ENCODE data around the gene HTRA3.
"Not testable (repeated sequence)": the region's sequence is repeated elsewhere in the genome, so short reads cannot be mapped to it uniquely, and the experiment has no call there.

The HTRA3 gene

DNA sequence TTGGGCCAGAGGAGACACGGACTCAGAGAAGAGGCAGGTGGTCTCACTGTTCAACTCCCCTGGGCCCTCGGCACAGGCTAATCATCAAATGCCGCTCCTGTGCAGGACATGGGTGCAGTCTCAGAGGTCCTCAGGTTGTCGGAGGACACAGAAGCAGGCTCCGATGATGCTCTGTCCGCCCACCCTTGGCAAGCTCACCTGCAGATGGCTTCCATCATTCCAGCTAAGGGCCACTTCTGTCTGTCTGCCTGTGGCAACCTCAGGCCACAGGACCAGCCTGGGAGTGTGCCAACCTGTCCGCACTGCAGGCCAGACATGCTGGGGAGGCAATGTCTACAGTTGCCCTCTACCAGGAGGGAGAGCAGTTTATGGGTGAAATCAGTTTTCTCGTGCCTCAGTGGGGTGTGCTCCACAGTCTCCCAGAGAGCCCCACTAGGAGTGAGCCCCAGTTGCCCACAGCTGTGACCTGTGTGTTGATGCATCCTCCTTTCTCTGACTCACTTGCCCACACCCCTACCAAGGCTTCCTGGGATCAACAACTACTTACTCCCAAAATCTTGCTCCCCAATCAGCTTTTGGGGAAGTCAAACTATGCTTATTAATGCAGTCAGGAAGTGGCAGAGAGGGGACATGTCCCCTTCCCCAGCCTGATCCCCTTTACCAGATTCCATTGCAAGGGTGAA is 55.9 kb downstream of the HTRA3 start:
- DNase-seq (ENCODE audit: low spot score), result no peak

DNA sequence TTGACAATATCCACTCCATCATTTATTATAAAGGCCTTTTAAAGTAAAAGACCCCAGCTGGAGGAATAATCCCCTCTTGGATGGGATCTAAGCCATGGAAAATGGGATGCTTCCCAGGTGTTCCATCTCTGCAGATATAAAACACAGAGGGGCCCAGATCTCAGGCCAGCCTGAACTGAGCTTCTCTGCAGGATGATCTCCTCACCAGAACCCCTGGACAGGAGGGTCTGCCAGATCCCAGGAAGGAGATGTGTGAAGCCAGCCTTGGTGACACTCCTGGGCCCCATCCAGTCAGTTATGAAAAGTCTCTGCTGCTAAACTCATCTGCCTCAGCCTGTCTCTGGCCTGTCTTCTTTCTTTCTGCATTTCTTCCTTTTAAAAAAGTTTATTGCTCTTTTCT is 56.7 kb downstream of the HTRA3 start:
- DNase-seq (ENCODE audit: low spot score), result no peak

DNA sequence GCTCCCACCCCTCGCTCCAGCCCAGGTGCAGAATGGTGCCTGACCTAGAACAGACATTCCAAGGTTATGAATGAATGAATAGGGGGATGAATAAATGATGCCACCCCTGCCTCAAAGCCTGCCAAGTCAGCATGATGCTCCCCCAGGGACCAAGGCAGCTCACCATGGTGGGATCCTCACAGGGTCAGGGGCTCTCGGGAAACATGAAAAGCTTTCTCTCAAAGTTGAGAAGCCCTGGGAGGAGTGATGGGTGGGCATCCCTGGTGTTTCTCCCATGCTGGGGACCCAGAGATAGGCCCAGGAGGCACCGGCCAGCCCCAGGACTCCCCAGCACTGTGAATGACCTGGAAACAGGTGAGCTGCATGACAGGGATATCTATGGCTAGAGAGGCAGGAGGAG is 58.9 kb downstream of the HTRA3 start:
- DNase-seq (ENCODE audit: low spot score), result no peak

DNA sequence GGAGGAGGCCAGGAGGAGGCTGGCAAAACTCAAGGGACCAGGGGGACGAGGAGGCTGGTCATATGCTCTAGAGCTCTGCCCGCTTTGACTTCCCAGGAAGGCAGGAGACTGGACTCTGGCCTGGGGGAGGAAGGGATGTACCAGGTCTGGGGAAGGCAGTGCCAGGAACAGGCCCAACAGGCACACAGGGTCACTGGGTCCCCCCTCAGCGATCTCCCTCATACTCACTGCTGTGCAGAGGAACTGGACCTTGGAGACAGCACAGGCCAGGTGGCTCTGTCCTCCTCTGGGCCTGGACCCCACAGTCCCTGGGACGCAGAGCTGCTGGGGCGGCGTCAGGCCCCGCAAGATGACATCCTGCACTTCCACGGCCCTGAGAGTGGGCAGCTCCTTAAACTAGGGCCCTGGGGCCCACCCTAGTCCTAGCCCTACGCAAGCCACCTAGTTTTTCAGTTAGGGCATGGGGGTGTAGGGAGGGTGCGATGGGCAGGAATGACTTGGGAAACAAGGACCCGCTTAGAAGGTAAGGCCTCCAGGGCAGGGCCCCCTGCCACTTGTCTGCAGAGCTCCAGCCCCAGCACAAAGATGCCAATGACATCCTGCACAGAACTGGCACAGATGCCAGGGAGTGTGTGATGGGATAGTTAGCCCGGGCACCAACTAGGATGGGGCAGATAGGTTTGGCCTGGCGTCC is 59.5 kb downstream of the HTRA3 start:
- no peak for DNase-seq (ENCODE audit: low spot score)

DNA sequence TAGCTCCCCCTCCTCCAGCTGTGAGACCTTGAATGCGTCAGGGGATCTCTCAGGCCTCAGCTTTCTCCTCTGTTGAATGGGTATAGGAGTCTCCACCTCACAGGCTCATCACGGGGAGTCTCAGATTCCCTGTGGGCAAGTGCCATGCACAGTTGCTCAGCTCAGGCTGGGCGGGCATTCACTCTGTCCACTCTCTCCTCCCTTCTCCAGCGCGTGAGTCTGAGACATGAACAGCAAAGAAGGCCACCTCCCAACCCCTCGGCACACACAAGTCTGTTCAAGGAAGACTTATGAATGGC is 60.0 kb downstream of the HTRA3 start:
- DNase-seq (ENCODE audit: low spot score), result no peak

DNA sequence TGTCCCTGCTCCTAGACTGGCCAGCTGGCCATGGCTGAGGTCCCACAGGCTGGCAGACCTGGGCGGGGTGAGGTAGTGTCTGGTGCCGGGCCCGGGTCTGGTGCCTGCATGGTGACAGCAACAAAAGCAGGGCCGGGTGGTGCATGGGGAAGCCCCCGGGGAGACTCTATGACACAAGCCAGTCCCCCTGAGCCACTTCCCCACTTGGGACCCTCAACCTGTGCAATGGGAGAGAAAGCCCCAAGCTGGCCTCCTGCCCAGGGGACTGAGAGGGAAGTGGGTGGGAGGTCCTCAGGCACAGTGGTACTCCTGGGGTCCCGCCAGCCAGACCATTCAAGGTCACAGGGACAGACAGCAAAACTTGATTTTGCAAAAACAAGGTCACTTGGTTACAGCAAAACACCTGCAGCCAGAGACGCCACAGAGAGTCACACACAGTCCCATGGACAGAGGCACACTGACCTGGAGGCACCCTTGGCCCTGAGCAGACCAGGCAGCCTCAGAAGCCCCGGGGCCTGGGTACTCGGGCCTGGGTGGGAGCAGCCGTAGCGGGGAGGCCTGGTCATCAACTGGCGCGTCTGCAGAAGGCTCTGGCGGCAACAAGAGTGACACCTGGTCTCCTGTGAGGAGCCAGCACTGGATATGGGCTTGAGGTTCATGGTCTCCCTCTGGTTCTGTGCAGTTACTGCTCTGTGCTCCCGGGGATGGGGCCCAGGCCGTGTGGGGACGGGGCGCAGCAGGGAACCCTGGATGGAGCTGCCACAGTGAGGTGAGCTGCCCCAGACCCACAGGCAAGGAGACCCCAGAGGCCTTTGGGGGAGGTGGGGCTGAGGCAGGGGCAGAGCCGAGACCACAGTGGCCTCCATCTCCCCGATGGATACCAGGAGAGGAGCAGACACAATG is 60.6 kb downstream of the HTRA3 start:
- DNase-seq (ENCODE audit: low spot score), result no peak

DNA sequence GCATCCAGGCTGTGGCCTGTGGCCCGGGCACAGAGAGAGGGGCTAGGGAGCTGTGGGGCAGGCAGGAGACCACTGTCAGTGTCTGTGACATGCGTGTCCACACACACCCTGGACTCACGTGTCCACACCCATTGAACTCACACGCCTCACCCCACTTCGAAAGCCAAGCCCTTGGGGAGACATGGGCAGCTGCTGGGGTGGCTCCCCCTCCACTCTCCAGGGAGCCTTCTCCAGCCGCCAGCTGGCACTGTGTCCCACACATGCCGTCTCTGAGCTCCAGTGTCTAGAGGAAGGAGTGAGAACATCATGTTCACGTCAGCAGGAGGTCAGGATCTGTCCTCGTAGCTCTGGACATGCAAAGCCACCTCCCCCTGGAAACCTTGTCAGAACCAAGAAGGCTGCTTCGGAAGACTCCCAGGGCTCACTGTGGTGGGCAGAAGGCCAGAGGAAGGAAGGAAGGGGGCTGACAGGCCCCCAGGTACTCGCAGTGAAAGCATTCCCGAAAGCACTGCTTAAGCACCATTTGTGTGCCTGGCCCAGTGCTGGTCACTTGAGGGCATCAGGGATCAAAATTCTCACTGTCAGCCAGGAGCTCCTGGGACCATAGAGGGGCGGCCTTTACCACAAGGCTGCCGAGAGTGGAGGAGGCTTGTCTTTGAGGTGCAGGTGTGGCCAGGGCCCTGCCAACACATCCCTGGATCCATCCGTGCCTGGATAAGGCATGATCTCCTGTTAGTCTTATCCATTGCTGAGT is 61.4 kb downstream of the HTRA3 start:
- DNase-seq (ENCODE audit: low spot score), result no peak

DNA sequence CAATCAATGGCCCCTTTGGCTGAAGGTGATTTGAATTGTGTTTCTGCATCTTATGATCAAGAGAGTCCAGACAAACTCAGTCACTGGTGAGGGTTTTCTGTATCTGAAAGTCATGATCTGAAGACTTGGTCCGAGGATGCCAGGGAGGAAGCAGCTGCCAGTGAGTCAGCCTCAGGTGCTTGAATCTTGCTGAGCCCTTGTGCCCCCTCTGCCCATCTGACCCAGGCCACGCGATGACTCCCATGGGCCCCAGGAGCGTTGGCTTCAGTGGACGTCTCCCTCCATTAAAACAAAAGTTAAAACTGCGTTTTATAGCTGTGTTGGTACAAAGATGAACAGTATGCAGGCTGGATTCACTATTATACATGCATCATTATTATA is 62.0 kb downstream of the HTRA3 start:
- no peak for DNase-seq (ENCODE audit: low spot score)

DNA sequence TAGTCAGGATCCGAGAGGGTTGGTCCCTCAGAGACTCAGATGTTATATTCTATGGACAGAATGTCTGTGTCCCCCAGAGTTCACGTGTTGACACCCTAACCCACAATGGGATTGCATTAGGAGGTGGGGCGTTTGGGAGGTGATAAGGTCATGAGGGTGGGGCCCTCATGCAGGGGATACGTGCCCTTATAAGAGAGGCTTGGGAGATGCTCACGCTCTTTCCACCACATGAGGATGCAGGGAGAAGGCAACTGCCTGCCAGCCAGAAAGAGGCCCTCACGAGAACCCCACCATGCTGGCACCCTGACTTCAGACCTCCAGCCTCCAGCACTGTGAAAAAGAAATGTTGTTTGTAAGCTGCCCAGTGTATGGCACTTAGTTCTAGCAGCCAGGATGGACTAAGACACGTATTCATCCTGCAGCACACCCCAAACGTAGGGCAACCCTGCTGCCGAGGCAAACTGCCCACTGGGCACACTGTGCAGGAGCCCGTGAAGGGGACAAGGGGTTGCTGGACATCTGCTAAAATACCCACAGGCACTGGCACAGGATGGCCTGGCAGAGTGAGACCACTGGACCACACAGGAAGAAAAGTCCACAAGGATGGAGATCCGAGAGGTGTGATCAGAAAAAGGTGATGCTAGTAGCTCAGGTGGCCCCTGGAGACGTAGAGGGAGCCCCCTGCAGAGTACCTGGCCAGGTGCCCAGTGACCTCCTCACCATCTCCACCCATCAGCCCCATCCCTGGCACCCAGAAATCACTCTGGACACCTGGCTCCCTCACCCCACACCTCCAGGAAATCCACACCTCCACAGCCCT is 62.7 kb downstream of the HTRA3 start:
- no peak for DNase-seq (ENCODE audit: low spot score)

DNA sequence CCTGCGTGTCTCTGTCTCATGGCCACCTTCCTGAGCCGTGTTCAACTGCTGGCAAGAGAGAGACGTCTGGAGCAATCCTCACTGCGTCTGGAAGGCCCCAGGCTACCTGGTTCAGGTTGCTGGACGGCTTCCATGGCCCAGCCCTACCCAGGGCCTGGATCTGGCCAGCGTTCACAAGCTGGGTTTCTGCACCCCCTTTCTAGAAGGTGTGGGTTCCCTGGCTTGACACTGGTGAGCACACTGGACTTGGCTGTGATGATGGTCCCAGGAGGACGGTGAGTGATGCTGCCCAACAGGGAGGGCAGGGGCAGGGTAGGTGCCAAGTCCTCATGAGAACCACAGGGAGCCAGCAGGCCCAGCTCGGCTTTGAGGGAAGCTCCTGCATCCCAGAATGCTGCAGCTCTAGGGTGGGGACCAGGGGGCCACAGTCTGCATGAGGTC is 63.4 kb downstream of the HTRA3 start:
- no peak for DNase-seq (ENCODE audit: low spot score)

DNA sequence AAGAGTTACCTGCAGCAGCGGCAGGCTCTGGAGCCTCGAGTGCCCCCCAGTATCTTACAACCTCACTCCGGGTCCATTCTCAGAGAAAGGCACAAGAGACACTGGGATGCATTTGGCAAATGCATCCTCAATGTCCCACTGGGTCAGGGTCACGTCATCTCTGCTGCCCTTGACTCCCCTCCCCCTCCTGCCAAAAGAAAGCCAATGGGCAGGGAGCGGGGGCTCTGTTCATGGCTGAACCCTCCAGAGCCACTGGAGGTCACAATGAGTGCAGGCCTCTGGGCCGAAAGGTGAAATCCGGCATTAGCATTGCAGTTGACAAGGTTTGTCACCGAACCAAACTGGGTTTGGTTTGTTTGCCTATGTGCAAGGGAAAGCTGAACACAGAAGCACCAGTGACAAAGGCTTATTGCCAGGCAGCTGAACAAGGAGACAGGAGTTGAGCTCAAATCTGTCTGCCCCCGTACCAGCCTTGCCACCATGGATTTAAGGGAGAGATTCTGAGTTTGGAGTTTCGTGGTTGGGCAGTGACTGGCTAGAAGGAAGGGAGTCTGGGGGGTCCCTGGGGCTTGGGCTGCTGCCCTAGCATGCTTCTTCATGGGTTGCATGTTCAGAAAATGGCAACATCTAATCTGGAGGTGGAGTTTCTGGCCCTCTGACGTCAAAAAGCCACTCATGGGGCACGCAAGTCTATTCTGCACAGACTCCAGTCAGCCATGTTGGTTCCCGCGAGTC is 64.3 kb downstream of the HTRA3 start:
- DNase-seq (ENCODE audit: low spot score), result no peak

DNA sequence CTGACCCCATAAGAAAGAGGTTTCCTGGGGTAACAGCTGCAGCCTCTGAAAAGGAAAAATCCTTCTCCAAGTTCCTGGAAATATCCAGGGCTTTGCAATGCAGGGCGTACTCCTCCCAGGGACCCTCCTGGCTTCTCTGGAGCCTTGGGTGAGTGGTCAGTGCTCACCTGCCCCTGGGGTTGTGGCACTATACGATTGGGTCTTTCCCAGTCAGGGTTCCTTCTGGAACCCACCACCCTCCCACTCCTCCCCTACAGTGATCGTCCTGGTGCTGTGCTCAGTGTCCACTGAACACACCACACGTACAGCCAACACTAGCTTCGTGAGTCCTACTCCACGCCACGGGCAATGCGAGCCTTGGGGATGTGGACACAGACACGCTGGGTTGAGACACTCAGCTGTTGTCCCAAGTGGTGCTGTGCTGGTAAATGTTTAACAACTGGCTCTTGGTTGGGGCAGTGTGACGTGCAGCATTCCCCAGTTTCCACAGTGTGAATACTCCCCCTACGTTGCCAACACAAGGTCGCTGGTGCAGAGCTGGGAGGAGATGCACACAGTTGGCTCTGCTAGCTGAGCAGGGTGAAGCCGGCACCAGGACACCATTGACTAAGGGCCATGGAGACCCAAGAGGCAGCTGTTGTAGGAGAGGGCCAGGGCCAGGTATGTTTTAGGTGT is 65.4 kb downstream of the HTRA3 start:
- no peak for DNase-seq (ENCODE audit: low spot score)

DNA sequence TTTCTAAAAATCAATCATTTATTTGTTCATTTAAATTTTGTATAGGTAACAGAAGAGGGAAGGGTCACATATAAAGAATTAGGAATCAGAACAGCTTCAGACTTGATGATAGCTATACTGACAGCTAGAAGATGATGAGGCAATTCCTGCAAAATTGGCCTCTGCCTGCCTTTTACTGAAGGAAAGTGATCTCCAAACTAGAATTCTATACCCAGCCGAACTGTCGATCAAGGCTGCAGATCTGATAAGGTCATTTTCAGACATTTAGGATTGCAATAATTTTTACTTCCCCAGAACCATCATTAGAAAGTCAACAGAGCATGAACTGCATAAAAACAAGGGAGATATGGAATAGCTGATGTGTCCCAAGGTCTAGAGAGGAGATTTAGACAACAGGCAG is 66.3 kb downstream of the HTRA3 start:
- no peak for DNase-seq (ENCODE audit: low spot score)

DNA sequence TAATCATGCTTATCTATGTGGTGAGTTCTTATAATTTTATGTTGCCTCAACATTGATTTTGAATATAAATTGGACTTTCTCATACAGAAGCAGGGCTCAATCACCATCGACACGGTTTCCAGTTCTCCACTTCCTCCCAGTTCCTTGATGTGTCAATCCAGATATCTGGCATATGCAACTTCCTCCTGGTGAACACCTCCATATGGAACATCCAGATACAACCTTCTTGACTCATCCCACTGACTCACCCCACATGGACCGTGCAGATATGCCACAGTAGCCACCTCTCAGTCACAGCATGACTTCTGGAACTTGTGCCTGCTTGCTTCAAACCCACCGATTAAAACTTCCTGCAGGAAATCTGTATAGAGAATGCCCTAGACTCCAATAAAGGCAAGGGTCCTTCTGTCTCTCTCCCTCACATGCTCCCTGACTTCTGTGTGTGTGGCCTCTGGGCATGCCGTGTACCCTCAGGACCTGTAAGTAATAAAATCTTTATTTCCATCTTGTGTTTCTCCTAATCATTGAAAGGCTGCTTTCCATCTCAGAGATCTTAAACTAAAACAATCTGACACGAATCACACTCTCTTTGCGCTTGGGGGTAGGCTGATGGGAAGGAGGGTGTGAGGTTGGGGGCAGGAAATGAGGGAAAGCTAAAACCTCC is 67.0 kb downstream of the HTRA3 start:
- no peak for DNase-seq (ENCODE audit: low spot score)

DNA sequence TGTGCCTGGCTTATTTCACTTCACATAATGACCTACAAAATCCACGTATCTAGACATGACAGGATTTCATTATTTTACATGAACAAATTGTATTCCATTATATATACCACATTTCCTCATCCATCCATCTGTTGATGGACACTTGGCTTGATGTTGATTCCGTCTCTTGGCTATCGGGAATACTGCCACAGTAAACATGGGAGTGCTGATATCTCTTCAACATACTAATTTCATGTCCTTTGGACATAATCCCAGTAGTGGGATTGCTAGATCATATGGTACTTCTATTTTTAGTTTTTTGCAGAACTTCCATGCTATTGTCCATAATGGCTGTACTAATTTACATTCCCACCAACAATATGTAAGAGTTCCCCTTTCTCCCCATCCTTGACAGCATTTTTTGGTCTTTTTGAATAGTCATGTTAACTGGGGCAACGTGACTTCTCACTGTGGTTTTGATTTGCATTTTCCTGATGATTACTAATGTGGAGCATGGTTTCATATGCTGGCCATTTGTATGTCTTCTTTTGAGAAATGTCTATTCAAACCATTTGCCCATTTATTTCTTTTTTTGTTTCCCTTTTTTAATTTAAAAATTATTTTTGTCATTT is 68.9 kb downstream of the HTRA3 start:
- DNase-seq (ENCODE audit: low spot score), result no peak

DNA sequence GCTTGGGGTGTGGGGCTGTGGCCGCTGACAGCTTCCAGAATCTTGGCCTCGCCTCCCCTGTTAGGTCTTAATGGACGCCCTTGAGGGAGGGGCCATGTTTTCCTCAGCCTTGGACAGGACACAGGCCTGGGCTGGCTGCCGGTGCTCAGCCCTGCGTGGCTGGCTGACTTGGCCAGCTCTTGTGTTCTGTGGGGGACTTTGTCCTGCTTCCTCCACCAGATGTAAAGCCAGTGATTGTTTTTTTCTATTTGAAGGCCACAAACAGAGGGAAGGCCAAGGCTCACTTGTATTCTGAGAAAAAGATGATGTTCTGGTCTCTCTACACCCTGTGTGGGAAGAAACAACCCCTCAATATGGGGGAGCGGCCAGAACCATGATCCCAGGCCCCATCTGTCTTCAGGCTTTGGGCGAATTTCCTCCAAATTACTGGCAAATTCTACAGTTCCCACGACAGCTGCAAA is 71.3 kb downstream of the HTRA3 start:
- DNase-seq (ENCODE audit: low spot score), result no peak

DNA sequence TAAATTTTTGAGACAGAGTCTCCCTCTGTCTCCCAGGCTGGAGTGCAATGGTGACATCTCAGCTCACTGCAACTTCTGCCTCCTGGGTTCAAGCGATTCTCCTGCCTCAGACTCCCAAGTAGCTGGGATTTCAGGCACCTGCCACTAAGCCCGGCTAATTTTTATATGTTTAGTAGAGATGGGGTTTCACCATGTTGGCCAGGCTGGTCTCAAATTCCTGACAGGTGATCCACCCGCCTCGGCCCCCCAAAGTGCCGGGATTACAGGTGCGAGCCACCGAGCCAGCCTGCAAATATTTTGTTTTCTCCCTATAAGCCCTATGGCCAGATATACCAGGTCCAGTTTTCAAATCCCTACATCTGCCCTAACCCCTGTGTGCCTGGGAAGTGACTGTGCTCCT is 71.7 kb downstream of the HTRA3 start:
- DNase-seq (ENCODE audit: low spot score), result not testable (repeated sequence)

DNA sequence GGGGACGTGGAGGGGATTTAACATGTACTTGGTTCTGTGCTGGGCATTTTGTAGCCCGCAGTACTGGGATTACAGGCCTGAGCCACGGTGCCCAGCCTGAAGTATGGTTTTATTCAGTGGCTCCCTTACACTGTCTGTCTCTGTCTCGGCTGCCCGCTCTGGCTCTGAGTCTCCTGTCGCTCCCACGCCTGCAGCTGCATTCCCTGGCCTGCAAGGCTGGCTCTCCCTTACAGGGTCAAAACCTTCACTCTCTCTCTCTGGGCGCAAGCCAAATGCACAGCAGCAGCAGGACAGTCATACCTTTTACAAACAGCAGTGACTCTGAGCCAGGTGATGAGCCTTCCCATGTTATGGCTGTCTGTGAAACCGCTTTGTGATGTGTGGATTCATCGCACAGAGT is 72.1 kb downstream of the HTRA3 start:
- DNase-seq (ENCODE audit: low spot score), result no peak
